Measurements from ENCODE around the gene LDHAL6B. TPM values are rescaled to one million over a fixed set of nuclear protein-coding genes. Genes with fewer than 3 reads are reported as not detected.
A peak's percentile ranks its signal among the peaks of the same experiment; 100 is the strongest.
"Not testable (repeated sequence)": the region's sequence is repeated elsewhere in the genome, so short reads cannot be mapped to it uniquely, and the experiment has no call there.

Gene LDHAL6B
- not detected for total RNA-seq

DNA sequence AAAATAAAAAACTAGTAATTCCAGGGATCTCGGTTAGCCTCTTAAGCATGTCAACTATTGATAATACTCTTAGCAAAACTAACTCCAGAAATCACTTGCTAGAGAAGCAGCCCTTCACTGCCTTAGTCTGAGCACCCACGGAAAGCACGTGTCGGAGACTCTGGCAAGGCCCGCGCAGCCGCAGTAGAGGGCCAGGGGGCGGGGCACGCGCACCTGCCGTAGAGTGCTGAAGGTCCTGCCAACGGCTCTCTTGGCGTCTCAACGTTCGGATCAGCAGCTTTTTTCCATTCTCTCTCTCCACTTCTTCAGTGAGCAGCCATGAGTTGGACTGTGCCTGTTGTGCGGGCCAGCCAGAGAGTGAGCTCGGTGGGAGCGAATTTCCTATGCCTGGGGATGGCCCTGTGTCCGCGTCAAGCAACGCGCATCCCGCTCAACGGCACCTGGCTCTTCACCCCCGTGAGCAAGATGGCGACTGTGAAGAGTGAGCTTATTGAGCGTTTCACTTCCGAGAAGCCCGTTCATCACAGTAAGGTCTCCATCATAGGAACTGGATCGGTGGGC lies at the start of gene LDHAL6B:
Gene LDHAL6B (plus strand): TSS at position 221 of the 561 bp plus-strand sequence. CDS start 98 bp downstream, at position 319.
- no peak for DNase-seq (ENCODE audit: low spot score)

DNA sequence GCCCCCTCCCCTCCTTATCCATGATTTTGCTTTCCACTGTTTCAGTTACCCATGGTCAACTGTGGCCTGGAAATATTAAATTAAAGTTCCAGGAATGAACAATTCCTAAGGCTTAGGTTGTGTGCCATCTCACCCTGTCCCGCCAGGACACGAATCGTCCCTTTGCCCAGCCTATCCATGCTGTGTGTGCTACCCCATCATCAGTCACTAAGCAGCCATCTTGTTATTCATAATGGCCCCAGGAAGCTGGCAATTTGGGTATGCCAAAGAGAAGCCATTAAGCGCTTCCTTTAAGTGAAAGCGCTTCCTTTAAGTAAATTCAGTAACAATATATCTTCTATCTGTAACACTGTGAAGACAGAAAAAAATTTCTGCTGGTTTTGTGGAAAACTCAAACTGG lies 49.2 kb upstream of the LDHAL6B start:
- DNase-seq (ENCODE audit: low spot score) = no peak

DNA sequence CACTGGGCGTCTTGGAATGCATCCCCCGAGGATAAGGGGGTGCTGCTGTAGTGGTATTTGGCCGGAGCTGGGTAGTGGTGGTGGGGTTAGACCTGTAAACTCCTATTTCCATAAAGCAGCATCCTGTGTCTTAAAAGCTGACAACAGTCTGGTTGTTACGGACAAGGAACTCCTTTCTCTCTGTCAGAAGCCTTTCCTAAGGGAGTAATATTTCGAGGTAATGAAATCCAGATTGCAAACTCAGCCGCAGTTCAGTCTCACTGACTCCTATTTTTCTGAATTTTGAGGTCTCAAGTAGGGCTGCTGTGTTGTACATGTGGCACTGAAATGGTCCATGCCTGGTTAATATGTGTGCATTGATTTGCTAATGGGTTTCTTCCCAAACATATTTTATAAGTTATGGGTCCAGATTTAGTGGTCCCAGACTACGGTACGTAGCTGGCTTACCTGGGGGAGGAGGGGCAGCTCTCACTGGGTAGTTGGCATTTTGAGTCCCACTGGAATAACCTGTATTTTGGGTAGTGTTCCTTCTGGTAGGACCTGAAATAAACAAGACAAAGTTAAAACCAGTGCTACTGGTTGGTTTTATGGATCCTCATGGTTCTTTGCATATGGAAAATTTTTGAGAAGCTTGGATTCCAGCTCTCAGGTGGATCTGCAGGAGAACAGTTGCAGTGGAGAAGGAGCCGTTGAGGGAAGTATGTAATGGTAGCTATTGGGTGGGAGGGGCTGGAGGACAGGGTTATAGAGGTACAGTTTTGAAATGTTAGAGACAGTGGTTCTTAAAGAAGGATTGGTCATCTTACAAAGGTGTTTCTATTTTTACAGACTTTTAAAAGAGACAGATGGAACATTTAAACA lies 48.6 kb upstream of the LDHAL6B start:
- DNase-seq (ENCODE audit: low spot score) = no peak

DNA sequence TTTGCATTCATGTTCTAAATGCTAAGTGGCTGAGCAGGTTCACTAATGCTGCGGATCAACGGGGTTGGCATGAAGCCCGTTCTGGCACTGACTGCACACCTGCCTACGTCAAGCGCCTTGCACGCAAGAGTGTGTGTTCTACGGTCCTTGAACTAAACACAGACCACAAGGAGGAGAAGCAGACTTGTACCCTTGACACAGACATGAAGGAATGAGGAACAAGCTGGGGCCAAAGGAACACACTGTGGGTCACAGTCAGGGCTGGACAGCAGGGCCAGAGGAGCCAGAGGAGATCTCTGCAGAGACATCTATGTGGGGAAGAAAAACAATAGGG lies 48.0 kb upstream of the LDHAL6B start:
- peak; percentile 51 for DNase-seq (ENCODE audit: low spot score)

DNA sequence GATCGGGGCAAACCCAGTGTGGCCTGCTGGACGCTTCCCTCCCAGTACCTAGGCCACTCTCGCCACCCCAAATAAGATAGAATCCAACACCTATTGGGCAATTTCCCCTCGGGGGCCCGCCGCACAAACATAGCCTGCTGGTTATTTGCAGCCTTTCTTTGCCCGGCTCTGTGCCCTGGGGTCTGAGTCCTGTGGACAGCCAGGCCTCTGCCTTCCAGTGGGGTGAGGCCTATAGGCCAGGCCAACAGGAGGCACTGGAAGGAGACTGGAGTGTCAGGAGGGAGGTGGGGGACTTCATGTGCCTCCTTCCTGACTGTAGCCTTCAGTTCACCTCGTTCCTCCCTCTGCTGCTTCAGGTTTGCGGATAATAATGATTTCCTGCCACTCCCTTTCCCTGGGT lies 47.4 kb upstream of the LDHAL6B start:
- no peak for DNase-seq (ENCODE audit: low spot score)

DNA sequence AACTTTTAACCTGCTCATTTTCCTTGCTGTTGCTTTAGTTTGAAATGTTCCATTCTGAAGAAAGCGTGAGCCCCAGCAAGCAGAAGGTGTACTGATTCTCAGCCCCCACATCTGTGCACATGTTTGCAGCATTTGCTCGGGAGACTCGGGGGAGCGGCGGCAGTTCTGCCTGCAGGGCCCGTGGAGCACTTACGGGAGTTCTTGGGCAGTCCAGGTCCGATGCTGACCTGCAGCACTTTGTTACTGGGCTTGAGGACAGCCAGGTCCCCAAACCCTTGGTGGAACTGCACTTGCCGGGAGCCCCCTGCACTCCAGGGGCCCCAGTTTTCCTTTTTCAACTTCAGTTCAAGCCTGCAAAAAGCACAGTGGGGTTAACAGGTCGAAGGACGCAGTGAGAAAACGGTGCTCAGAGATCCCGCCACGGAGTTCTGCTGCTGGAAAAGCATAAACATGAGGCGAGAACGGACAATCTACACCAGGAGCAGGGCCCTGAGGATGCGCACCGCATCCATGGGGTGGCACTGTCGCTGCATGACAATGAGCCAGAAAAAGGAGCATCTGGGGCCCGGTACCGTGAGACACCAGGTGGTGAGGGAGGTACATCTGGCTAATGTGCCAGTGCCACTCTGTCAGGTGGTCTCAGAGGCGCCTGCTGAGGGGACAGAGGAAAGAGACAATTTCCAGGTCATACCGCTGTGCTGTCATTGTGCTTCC lies 45.6 kb upstream of the LDHAL6B start:
- DNase-seq (ENCODE audit: low spot score) = no peak

DNA sequence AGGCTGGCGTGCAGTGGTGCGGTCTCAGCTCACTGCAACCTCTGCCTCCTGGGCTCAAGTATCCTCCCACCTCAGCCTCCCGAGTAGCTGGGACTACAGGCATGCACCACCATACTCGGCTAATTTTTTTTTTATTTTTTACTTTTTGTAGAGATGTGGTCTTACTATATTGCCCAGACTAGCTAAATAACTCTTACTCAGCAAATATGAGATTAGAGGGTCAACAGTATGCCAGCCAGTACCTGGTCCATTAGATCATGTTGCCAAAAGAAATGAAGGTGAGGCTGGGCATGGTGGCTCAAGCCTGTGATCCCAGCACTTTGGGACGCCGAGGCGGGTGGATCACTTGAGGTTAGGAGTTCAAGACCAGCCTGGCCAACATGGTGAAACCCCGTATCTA lies 44.6 kb upstream of the LDHAL6B start:
- DNase-seq (ENCODE audit: low spot score) = not testable (repeated sequence)

DNA sequence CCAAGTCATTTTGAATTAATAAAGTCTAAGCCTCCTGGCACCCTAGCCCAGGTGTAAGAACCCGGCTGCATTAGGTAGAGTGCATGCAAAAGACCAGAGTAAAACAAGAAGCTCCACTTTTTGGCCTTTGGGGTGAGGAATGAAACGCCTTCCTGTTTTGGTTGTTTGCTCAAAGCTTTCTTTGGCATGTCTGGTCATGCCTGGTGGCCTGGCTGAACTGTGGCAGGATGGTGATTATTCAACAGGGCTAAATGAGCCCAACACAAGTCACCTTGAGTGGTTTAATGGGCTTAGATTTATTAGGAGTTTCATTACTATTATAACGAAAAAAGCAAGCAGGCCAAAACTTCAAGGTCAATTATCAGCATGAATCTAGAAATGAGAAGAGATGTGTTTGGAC lies 40.9 kb upstream of the LDHAL6B start:
- DNase-seq (ENCODE audit: low spot score) = peak; percentile 57

DNA sequence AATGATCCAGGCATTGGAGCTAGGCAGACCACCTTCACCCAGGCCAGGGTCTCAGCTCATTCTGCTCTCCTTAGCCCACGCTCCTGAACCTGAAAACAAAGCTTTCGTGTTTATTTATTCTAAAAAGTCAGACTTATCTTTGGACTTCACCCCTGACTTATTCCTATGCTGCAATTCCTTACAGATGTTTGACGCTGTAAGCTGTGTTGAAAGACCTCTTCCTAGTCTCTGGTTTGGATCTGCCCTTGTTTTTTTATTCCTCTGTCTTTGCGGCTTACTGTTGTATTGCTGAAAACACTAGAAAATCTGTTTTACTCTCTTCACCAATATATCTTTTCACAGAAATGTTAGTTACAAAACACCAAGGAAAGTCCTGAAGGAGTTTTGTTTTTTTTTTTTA lies 40.5 kb upstream of the LDHAL6B start:
- DNase-seq (ENCODE audit: low spot score) = no peak

DNA sequence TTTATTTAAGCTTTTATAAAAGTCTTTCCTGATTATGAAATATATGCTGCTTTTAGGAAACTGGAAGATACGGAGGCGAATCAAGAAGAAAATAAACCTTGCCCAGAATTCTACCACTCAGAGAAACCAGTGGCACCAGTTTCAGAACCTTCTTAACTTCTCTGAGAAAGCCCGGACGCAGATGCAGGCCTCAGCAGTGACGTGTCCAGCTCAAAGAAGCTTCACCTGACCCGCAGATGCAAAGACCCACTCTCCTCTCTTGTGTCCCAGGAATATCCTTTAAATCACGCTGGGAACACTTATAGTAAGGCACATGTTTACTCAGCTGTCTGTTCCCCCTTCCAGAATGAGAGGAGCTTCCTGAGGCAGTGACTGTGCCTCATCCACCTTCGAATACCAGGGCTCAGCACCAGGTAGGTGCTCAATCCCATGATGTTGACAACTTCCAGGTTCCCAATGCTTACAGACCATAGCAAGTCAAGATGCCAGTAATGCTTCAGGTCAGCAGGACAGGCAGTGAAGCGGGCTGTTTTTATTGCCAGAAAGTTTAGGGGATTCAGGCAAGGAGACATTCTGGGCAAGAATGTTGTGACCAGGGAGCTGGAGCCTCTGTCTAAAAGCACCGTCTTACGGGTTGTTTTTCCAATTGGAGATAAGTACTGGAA lies 39.9 kb upstream of the LDHAL6B start:
- no peak for DNase-seq (ENCODE audit: low spot score)

DNA sequence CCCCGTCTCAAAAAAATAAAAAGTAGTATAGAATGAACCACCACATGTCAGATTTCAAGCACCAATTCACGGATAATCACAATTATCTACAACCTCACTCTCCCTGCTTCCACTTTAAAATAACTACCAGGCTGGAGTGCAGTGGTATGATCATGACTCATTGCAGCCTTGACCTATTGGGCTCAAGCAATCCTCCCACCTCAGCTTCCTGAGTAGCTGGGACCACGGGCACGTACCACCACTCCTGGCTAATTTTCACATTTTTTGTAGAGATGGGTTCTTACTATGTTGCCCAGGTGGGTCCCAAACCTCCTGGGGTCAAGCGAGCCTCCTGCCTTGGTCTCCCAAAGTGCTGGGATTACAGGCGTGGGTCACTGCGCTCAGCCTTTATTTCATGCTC lies 38.1 kb upstream of the LDHAL6B start:
- DNase-seq (ENCODE audit: low spot score) = no peak

DNA sequence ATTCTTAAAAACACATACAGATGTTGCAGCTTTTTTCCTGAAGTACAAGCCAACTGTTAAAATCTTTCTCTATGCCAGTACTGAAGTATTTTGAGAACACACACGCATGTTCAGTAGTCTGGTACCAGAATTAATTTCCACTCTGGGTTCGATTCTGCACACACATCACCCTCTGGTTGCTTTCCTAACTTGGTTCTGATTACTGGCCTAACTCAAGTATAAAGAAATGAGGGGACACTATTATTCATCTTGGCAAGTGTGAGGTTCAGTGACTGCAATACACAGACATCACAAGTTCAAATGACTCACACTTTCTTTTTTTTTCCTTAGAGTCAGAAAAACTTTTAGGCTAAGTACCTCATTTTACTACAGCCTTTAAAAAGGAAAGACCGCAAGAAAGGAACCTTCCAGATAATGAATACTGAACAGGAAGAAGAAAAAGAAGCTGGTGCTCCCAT lies 37.4 kb upstream of the LDHAL6B start:
- DNase-seq (ENCODE audit: low spot score) = no peak

DNA sequence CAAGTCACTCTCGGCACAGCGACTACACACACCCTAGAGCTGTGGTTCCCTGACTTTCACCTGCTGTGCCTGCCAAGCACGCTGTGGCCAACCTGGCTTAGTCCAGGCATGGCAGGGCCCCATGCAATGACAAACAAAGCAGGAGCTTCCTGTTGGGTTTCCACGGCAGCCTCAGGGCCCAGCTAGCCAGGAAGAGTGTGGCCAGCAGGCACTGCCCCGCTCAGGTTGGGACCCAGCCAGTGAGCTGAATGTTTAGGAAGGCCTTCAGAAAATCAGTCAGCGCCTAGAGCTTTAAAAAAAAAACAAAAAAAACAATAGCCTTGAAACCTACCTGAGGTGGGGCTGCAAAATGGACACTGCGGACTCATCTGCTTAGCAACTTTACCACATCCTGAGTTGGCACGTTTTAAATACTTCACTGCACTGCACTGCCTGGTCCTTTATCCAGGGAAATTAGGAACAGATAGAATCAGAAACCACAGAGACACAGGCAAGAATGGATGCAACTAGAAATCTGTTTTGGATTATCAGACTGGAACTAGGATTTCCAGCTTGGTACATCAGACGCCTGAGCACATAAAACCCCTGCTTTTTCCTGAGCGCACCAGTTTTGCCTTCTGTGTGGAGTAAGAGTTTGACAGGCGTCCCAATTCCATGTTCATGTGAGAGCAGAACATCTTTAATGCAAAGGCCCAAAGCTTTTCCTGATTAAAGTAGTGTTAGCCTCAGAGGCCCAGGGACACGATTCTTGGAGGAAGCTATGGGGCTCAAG lies 36.2 kb upstream of the LDHAL6B start:
- peak; percentile 76 for DNase-seq (ENCODE audit: low spot score)

DNA sequence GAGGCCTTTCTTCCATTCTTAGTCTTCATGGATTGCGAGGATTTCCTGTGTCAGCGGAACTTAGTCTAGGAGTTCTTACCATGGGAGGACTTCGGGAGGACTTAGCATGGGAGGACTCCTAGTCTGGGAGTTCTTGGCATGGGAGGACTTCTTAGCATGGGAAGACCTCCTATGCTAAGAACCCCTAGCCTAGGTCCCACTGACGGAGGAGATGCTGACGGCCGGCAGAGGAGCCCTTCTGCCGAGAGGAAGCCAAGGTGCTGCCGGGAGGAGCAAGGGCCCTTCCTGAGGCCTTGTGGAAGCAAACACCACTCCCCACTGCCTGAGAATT lies 35.6 kb upstream of the LDHAL6B start:
- DNase-seq (ENCODE audit: low spot score) = no peak

DNA sequence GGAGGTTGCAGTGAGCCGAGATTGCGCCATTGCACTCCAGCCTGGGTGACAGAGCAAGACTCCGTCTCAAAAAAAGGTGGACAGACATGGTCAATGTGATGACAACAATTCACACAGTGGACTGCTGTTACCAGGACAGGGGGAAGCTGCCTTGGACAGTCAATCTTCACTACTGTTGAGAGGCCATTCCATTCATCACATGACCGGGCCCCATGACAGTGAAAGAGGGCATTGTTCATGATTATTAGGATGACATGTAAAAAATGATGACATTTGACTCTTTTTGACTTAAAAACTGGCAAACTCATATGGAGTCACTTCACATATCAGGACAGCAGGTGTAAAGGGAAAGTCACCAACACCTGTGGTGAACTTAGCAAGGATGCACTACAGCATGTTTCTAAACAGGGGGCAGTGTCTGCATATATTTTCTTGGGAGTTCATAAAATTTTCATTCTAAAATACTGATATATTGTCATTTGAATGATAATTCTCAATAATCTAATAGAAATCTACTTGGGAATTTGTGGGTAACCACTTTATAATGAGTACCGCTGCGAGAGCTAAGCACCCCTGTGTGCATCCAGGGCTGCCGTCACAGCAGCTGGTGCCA lies 34.2 kb upstream of the LDHAL6B start:
- DNase-seq (ENCODE audit: low spot score) = no peak

DNA sequence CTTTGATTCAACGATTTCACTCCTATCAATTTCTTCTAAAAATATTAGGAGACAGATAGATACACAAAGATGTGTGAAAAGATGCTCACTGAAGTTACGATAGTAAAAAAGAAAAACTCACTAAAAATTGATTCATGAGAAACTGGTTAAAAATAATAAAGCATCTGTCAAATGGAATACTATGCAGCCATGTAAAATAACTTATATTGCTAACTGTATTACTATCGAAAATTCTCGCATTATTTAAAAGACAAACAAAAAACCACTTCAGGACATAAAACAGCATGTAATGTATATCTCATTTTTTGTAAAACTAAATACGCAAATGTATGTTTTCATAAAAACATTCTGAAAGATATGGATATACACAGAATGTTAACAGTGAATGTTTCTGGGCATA lies 33.4 kb upstream of the LDHAL6B start:
- DNase-seq (ENCODE audit: low spot score) = no peak

DNA sequence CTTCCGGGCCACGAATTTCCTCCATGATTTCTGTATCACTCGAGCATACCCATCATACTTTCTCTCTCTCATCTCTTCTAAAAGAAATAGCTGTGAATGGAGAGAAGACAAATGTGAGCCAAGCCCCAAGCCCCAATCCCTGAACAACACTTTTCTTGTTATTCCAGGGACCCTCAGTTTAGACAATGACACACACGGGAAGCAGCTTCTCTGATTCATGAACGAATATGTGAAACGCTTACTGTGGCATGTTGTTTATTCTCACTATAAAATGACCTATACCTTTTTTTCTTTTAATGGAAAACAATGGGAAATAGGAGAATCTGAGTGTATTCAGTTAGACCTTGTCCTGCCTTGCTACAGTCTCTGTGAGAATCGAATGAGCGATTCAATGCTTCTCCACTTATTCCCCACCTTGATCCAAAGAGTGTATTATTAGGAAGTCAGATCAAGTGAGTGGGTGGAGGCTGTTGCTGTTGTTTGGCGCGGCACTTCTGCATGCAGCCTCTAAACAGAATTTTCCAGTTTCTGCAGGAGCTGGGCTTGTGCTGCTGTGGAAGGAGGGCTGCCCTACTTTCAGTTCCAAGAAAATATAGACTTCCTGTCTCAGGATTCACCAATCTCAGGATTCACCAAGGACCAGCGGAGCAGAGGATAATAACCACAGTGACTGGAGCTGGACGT lies 32.4 kb upstream of the LDHAL6B start:
- DNase-seq (ENCODE audit: low spot score) = no peak

DNA sequence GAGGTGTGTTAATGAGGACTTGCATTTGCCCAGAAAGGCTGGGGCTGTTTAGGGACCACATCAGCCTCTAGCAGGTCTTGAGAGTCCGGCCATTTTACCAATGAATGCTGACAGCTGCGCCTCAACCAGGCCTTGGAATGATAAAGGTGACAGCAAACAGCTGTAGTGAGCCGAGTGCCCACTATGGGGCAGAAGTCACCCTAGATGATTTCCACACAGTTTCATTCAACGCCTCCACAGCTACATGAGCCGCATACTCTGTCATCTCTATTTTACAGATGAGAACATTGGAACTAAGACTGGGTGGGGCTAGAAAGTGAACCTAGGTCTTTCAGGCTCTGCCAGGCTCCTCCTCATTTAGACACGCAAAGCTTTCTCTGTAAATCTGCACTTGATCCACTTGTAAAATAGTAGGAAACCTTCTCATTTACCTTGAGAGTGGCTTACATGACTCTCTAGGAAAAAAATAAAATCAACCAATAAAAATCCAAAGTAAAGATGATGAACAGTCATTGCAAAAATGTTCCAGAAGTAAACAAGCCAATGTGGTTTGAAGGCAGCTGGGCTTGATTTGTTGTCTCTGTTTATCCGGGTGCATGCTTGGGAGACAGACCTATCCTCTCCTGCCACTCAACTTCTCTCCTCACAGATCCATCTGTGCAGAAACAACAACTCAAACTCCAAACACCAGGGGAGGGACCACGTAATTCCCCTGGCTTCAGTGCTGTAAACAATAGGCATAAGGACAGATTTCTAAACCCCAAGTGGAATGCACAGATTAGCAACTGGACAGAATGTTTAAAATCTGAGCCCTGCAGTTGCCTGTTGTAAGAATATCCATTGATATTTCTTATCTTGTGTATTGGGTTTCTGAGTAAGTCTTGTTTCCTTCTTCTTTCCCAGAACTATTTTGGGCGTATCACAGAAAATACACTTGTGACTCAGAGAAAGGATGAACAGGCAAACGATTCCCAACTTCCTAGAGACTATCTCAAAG lies 31.5 kb upstream of the LDHAL6B start:
- no peak for DNase-seq (ENCODE audit: low spot score)

DNA sequence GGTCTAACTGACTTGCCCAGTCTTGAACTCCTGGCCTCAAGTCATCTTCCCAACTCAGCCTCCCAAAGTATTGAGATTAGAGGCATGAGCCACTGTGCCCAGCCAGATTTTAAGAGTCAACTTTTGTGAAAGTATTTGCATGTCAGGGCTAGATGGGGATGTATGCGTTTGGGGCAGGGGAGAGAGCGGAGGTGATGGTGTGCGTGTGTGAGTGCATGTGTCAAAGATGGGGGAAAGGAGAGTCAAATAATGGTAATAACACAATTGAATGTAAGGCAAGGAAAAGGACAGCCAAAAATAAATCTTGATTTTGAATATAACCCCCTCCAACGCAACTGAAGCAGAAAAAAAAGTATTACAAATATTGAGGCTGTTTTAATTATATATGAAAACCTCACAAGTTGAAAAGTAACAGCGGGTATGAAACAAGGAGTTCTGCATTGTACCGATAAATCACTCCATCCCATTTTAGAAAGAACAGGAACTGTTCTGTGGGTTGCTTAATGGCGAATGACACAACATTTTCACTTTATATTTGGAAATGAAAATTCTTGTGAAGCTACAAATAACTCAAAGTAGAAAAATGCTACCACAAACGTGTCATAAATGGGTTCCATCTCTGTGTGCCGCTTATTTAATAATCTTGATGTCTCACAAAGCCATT lies 29.9 kb upstream of the LDHAL6B start:
- DNase-seq (ENCODE audit: low spot score) = no peak
